ENCODE results near the gene CCL20. TPM values are rescaled to one million over a fixed set of nuclear protein-coding genes. Genes with fewer than 3 reads are reported as not detected.

Gene CCL20
- total and polyA plus RNA-seq, 4 donors = 0.36 to 5.9 (median 1.3) TPM

GRCh38 chr2:227767830-227768229 lies 45.8 kb upstream of the CCL20 start:
- no peaks in the 10 kb centered on the region for H3K9me3 ChIP-seq (ENCODE audit: control insufficient read depth in 4 of 4, low read length in 3 of 4)
- DNase-seq (ENCODE audit: low spot score) = no peak
- no peaks in the 10 kb centered on the region for H3K36me3 ChIP-seq (ENCODE audit: control insufficient read depth in 4 of 4, insufficient read depth in 3 of 4, low read depth in 1 of 4, low read length in 3 of 4)
- 94% methylated on average over 22 of the region's 22 CpGs for WGBS
- H3K27ac ChIP-seq (ENCODE audit: low read depth in 1 of 2, low read length in 2 of 2) = no peak overlapping the region
- no peaks in the 10 kb centered on the region for H3K27me3 ChIP-seq (ENCODE audit: control insufficient read depth in 4 of 4, insufficient read depth in 4 of 4, low read length in 3 of 4)
- TF ChIP-seq, protein P1, sequence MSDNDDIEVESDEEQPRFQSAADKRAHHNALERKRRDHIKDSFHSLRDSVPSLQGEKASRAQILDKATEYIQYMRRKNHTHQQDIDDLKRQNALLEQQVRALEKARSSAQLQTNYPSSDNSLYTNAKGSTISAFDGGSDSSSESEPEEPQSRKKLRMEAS (IDR thresholded peaks at IDR 0.05) = no peak
- TF ChIP-seq REST (IDR thresholded peaks at IDR 0.05) (no peak), YY1 (IDR thresholded peaks at IDR 0.05) (no peak), GABPA (IDR thresholded peaks at IDR 0.05 in 1 of 2, conservative IDR thresholded peaks at IDR 0.05 in 1 of 2) (no peak), TAF1 (conservative IDR thresholded peaks at IDR 0.05) (no peak), FOXA1 (IDR thresholded peaks at IDR 0.05) (no peak), CTCF (IDR thresholded peaks at IDR 0.05; ENCODE audit: low read depth, low read length, missing input control) (no peak), FOXA2 (IDR thresholded peaks at IDR 0.05) (no peak), JUND (IDR thresholded peaks at IDR 0.05) (no peak), HNF4A (conservative IDR thresholded peaks at IDR 0.05) (no peak), ATF3 (IDR thresholded peaks at IDR 0.05) (no peak), SP1 (IDR thresholded peaks at IDR 0.05) (no peak), NR2F2 (IDR thresholded peaks at IDR 0.05) (no peak), HNF4G (IDR thresholded peaks at IDR 0.05) (no peak)
- TF ChIP-seq, protein P2, sequence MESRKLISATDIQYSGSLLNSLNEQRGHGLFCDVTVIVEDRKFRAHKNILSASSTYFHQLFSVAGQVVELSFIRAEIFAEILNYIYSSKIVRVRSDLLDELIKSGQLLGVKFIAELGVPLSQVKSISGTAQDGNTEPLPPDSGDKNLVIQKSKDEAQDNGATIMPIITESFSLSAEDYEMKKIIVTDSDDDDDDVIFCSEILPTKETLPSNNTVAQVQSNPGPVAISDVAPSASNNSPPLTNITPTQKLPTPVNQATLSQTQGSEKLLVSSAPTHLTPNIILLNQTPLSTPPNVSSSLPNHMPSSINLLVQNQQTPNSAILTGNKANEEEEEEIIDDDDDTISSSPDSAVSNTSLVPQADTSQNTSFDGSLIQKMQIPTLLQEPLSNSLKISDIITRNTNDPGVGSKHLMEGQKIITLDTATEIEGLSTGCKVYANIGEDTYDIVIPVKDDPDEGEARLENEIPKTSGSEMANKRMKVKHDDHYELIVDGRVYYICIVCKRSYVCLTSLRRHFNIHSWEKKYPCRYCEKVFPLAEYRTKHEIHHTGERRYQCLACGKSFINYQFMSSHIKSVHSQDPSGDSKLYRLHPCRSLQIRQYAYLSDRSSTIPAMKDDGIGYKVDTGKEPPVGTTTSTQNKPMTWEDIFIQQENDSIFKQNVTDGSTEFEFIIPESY (IDR thresholded peaks at IDR 0.05) = no peak
- no peak overlapping the region for H3K4me3 ChIP-seq (ENCODE audit: low read depth in 1 of 3, low read length in 3 of 3)
- H3K4me1 ChIP-seq (ENCODE audit: control insufficient read depth in 4 of 4, insufficient read depth in 4 of 4, low read length in 3 of 4) = peaks cover 0 to 5% (median 0%) of the 10 kb centered on the region in 4 donors
- H3K9ac ChIP-seq (ENCODE audit: low read depth in 1 of 2, low read length in 2 of 2) = no peak overlapping the region

GRCh38 chr2:227772197-227772661 lies 41.4 kb upstream of the CCL20 start:
- Histone ChIP-seq H3K27me3 (ENCODE audit: control insufficient read depth in 4 of 4, insufficient read depth in 4 of 4, low read length in 3 of 4) (no peaks in the 10 kb centered on the region), H3K4me3 (ENCODE audit: low read depth in 1 of 3, low read length in 3 of 3) (no peak overlapping the region), H3K27ac (ENCODE audit: low read depth in 1 of 2, low read length in 2 of 2) (no peak overlapping the region), H3K9me3 (ENCODE audit: control insufficient read depth in 4 of 4, low read length in 3 of 4) (no peaks in the 10 kb centered on the region), H3K4me1 (ENCODE audit: control insufficient read depth in 4 of 4, insufficient read depth in 4 of 4, low read length in 3 of 4) (no peaks in the 10 kb centered on the region), H3K9ac (ENCODE audit: low read depth in 1 of 2, low read length in 2 of 2) (no peak overlapping the region), H3K36me3 (ENCODE audit: control insufficient read depth in 4 of 4, insufficient read depth in 3 of 4, low read depth in 1 of 4, low read length in 3 of 4) (no peaks in the 10 kb centered on the region)
- WGBS = 82% methylated on average over 5 of the region's 5 CpGs
- no peak for DNase-seq (ENCODE audit: low spot score)
- TF ChIP-seq RXRA (IDR thresholded peaks at IDR 0.05) (no peak), ATF3 (IDR thresholded peaks at IDR 0.05) (no peak), NR2F2 (IDR thresholded peaks at IDR 0.05) (no peak), HNF4G (IDR thresholded peaks at IDR 0.05) (no peak), HNF4A (conservative IDR thresholded peaks at IDR 0.05) (no peak), TAF1 (conservative IDR thresholded peaks at IDR 0.05) (no peak), CTCF (IDR thresholded peaks at IDR 0.05; ENCODE audit: low read depth, low read length, missing input control) (no peak), YY1 (IDR thresholded peaks at IDR 0.05) (no peak), GABPA (IDR thresholded peaks at IDR 0.05 in 1 of 2, conservative IDR thresholded peaks at IDR 0.05 in 1 of 2) (no peak), JUND (IDR thresholded peaks at IDR 0.05) (no peak)
- TF ChIP-seq, protein P2 (IDR thresholded peaks at IDR 0.05) = no peak
- TF ChIP-seq, protein P1 (IDR thresholded peaks at IDR 0.05) = no peak

Data from liver (tissue), 9 donors.